Measurements from ENCODE around the gene PROSER2. TPM values are rescaled to one million over a fixed set of nuclear protein-coding genes. Genes with fewer than 3 reads are reported as not detected.
A peak's percentile ranks its signal among the peaks of the same experiment; 100 is the strongest.

Gene PROSER2
- total and polyA plus RNA-seq, 2 of the 13 experiments (the other 11 are each of a cell fraction or from before 2014, with no cell fraction given) = 6.9 to 7.7 TPM

DNA sequence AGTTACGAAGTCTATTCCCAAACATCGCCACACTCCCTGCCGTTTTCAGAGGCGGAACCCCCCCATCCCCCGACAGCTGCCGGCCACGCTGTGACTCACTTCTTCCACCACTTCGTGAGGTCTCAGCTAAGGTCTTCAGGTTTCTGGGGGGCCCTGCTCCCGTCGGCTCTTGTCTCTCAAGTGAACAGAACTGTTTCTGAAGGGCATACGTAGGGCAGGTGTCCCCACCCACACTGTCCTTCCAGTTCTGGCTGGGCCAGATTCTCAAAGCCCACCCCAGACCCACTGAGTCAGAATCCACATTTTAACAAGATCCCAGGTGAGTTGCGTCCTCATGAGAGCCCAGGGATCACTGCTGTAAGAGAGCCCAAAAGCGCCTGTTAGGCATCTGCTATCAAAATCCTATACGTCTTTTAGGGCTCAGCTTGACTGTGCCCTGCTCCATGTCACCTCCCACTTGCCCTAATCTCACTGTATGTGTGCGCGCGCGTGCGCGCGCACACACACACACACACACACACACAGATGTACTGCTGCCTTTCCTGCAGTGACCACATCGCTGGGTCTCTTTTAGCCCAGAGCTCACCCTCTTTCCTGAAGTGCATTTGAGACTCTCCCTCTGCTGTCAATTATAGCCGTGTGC lies 78.8 kb downstream of the PROSER2 start (continued):
- no peak for TF ChIP-seq ZKSCAN5 (CRISPR knock-in tag; IDR thresholded peaks at IDR 0.05)
- TF ChIP-seq, protein P1, sequence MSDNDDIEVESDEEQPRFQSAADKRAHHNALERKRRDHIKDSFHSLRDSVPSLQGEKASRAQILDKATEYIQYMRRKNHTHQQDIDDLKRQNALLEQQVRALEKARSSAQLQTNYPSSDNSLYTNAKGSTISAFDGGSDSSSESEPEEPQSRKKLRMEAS (IDR thresholded peaks at IDR 0.05) = 0 out of 2 replicates have a peak, but pooled peaks have one; percentile 10
- TF ChIP-seq, protein P2, sequence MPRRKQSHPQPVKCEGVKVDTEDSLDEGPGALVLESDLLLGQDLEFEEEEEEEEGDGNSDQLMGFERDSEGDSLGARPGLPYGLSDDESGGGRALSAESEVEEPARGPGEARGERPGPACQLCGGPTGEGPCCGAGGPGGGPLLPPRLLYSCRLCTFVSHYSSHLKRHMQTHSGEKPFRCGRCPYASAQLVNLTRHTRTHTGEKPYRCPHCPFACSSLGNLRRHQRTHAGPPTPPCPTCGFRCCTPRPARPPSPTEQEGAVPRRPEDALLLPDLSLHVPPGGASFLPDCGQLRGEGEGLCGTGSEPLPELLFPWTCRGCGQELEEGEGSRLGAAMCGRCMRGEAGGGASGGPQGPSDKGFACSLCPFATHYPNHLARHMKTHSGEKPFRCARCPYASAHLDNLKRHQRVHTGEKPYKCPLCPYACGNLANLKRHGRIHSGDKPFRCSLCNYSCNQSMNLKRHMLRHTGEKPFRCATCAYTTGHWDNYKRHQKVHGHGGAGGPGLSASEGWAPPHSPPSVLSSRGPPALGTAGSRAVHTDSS (CRISPR knock-in tag; conservative IDR thresholded peaks at IDR 0.05) = no peak
- TF ChIP-seq ZSCAN30 (CRISPR knock-in tag; IDR thresholded peaks at IDR 0.05) = no peak
- 0 out of 2 replicates have a peak, but pooled peaks have one; percentile 3 for TF ChIP-seq HNRNPL (IDR thresholded peaks at IDR 0.05; ENCODE audit: low read depth, low read length)
- TF ChIP-seq CREB1 (IDR thresholded peaks at IDR 0.05) = no peak
- TF ChIP-seq CREB1 (CRISPR knock-in tag; IDR thresholded peaks at IDR 0.05) = no peak
- TF ChIP-seq ZMYM3 (CRISPR knock-in tag; IDR thresholded peaks at IDR 0.05) = no peak

DNA sequence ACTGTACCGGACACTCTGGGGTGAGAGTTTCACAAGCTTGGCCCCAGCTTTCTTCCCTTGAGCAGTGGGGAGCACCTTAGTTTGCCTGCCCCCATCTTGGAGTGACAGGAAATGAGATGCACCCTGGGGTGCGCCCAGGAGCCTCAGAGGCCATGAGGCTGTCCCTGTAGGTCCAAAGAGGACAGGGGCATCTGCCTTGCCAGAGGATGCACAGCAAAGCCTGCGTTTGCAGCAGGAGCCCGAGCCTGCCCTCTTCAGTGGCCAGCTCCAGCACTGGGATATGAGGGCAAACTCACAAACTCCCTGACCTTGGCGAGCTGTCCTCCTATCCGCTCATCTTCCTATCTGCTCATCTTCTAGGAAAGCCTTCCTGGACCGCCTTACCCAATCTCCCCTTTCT lies 79.5 kb downstream of the PROSER2 start:
- POLR2A ChIA-PET = interaction anchor here (1.0 kb wide), 1 partner anchor 27 kb away, joined by 3 read pairs; no protein-coding TSS in a partner anchor
- DNase-seq (ENCODE audit: low spot score) = no peak
- no peak overlapping the region for H3K9ac ChIP-seq (ENCODE audit: insufficient read depth, low read depth, low read length)
- no TSS peak for BruUV-seq (replicated peaks)
- no peak overlapping the region for H3K27ac ChIP-seq (ENCODE audit: extremely low read length, insufficient read depth, low read length)
- no peaks in the 10 kb centered on the region for H3K9me3 ChIP-seq (ENCODE audit: low read length)
- FAIRE-seq = no peak
- no peak overlapping the region for H3K4me2 ChIP-seq (ENCODE audit: low read depth, low read length)
- WGBS (ENCODE audit: low lambda C conversion rate) = 94% methylated on average over 4 of the region's 7 CpGs
- H3K36me3 ChIP-seq (replicated peaks in 1 of 2; ENCODE audit: control insufficient read depth in 1 of 2, insufficient read depth in 2 of 2, low read length in 2 of 2) = no peaks in the 10 kb centered on the region
- no peaks in the 10 kb centered on the region for H3K27me3 ChIP-seq (ENCODE audit: control insufficient read depth in 1 of 2, insufficient read depth in 2 of 2, low read length in 2 of 2)
- H4K20me1 ChIP-seq (ENCODE audit: insufficient read depth, low read length) = no peaks in the 10 kb centered on the region
- no peak overlapping the region for H2AFZ ChIP-seq (ENCODE audit: low read length)
- no peaks in the 10 kb centered on the region for H3K79me2 ChIP-seq (ENCODE audit: insufficient read depth, low read length)
- no peak overlapping the region for H3K4me3 ChIP-seq (replicated peaks in 1 of 3; ENCODE audit: insufficient read depth in 1 of 3, low read depth in 2 of 3, low read length in 3 of 3)
- CTCF ChIA-PET (ENCODE audit: low intra/inter-chr PET ratio, low total read pairs) = no interaction called here
- in situ Hi-C loops (cut with HindIII; ENCODE audit: extremely low pct_ligation_motif_present, low pct_unique_long_range_greater_than_20kb) = no loop called here
- intact Hi-C loops (cut with micrococcal nuclease; ENCODE audit: unreplicated experiment) = no loop called here
- ATAC-seq = no peak
- peaks cover 60% of the 10 kb centered on the region for H3K4me1 ChIP-seq (ENCODE audit: insufficient read depth, low read length)
- TF ChIP-seq PLRG1 (conservative IDR thresholded peaks at IDR 0.05) = no peak
- no peak for TF ChIP-seq SP140L (CRISPR knock-in tag; IDR thresholded peaks at IDR 0.05; ENCODE audit: borderline replicate concordance)
- TF ChIP-seq, protein P3, sequence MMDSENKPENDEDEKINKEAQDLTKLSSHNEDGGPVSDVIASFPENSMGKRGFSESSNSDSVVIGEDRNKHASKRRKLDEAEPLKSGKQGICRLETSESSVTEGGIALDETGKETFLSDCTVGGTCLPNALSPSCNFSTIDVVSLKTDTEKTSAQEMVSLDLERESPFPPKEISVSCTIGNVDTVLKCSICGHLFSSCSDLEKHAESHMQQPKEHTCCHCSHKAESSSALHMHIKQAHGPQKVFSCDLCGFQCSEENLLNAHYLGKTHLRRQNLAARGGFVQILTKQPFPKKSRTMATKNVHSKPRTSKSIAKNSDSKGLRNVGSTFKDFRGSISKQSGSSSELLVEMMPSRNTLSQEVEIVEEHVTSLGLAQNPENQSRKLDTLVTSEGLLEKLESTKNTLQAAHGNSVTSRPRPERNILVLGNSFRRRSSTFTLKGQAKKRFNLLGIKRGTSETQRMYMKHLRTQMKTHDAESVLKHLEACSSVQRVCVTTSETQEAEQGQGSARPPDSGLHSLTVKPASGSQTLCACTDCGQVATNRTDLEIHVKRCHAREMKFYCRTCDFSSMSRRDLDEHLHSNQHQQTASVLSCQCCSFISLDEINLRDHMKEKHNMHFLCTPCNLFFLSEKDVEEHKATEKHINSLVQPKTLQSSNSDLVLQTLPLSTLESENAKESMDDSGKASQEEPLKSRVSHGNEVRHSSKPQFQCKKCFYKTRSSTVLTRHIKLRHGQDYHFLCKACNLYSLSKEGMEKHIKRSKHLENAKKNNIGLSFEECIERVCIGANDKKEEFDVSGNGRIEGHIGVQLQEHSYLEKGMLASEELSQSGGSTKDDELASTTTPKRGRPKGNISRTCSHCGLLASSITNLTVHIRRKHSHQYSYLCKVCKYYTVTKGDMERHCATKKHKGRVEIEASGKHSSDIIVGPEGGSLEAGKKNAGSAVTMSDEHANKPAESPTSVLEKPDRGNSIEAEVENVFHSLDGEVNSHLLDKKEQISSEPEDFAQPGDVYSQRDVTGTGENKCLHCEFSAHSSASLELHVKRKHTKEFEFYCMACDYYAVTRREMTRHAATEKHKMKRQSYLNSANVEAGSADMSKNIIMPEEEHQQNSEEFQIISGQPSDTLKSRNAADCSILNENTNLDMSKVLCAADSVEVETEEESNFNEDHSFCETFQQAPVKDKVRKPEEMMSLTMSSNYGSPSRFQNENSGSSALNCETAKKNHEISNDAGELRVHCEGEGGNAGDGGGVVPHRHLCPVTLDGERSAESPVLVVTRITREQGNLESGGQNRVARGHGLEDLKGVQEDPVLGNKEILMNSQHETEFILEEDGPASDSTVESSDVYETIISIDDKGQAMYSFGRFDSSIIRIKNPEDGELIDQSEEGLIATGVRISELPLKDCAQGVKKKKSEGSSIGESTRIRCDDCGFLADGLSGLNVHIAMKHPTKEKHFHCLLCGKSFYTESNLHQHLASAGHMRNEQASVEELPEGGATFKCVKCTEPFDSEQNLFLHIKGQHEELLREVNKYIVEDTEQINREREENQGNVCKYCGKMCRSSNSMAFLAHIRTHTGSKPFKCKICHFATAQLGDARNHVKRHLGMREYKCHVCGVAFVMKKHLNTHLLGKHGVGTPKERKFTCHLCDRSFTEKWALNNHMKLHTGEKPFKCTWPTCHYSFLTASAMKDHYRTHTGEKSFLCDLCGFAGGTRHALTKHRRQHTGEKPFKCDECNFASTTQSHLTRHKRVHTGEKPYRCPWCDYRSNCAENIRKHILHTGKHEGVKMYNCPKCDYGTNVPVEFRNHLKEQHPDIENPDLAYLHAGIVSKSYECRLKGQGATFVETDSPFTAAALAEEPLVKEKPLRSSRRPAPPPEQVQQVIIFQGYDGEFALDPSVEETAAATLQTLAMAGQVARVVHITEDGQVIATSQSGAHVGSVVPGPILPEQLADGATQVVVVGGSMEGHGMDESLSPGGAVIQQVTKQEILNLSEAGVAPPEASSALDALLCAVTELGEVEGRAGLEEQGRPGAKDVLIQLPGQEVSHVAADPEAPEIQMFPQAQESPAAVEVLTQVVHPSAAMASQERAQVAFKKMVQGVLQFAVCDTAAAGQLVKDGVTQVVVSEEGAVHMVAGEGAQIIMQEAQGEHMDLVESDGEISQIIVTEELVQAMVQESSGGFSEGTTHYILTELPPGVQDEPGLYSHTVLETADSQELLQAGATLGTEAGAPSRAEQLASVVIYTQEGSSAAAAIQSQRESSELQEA (CRISPR knock-in tag; IDR thresholded peaks at IDR 0.05; ENCODE audit: not compliant biosample characterization) = no peak
- peak; percentile 14; the same call in 1 of the 2 replicates for TF ChIP-seq ZNF768 (CRISPR knock-in tag; IDR thresholded peaks at IDR 0.05)
- TF ChIP-seq CEBPG (CRISPR knock-in tag; IDR thresholded peaks at IDR 0.05) = no peak

All from HepG2 (cell line).